ENCODE results near the gene CCM2.
"Not testable (repeated sequence)": the region's sequence is repeated elsewhere in the genome, so short reads cannot be mapped to it uniquely, and the experiment has no call there.

The CCM2 gene

DNA sequence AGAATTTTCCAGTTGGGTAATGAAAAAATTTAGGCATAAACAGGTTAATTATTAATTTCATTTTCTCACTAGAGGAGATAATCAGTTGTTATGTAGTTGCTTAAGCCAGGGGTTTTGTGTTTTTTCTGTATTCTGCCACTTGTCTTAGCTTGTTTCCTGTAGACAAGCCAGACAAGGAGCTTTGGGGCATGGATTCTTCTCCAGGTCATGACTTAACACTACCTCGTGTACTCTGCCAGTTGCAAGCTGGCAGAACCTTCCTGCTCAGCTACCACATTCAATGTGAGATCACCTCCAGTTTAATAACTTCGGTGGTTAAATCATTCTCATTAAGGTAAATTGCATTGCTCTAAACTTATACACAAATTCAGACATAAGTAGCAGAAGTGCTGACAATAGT lies 1.8 kb downstream of the CCM2 start:
- DNase-seq = no peak

DNA sequence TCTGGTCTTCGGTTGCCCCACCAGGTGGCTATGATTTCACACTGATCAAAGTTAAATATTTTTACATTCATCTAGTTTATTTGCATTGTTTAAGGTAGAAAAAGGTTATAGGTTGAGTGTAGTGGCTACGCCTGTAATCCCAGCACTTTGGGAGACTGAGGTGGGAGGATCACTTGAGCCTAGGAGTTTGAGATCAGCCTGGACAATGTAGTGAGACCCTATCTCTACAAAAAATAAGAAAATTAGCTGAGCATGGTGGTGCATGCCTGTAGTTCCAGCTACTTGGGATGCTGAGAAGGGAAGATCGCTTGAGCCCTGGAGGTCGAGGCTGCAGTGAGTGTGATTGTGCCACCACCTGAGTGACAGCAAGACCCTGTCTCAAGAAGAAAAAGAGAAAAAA lies 3.8 kb downstream of the CCM2 start:
- DNase-seq = no peak

DNA sequence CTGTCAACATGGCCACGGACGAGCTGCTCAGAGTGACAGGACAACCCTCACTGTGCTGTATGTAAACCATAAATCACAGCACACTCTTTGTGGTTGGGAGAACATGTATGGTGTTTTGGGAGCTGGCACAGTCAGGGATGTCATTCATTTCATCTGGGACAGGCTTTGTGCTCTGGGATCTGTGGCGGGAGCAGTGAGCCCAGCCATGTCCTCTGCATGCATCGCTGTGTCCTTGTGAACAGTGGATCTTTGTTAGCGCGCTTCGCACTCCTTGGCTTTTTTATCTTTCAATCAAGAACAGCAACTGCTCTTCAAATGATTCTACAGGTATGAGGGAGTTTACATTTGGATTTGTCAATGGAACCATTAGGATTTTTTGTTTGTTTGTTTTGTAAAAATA lies 7.1 kb downstream of the CCM2 start:
- no peak for DNase-seq

DNA sequence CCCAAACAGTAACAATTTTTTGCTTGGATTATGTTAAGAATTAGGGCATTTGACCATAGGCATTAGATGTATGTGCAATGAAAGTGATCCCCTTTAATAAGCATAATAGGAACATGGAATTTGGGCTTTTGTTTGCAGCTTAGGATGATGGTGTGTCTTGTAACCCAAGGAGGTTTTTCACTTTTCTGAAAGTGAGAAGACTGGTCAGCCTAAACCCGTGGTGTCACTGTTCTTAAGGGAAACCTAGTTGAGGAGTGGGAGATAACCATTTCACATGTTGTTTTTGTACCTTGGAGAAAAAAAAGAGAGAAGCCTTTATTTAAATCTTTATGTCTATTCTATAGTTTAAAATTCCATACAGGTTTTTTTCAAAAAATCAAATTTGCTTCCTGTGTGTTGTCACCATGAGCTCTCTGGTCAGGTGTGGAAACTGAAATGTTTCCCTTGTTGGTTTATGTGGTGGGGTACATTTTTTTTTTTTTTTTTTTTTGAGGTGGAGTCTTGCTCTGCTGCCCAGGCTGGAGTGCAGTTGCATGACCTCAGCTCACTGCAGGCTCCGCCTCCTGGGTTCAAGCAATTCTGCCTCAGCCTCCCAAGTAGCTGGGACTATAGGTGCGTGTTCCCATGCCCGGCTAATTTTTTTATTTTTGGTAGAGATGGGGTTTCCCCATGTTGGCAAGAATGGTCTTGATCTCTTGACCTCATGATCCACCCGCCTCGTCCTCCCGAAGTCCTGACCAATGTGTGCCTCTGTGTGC lies 7.7 kb downstream of the CCM2 start:
- DNase-seq = no peak

DNA sequence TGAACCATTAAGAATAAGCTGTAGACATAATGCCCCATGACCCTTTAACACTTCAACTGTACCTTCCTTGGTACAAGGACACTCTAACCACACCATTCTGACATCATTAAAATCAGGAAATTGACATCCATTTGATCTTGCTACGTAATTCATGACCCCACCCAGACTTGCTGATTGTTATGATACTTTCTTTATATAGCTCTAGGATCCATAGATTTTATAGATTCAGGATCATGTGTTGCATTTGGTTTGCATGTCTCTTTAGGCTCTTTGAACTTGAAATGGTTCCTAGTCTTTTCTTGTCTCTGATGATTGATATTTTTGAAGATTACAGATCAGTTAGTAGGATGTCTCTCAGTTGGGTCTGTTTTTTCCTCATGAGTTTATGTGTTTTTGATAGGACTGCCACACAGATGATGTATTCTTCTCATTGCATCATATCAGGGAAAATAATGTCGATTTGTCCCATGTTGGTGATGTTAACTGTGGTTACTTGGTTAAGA lies 13.5 kb downstream of the CCM2 start:
- DNase-seq = no peak

DNA sequence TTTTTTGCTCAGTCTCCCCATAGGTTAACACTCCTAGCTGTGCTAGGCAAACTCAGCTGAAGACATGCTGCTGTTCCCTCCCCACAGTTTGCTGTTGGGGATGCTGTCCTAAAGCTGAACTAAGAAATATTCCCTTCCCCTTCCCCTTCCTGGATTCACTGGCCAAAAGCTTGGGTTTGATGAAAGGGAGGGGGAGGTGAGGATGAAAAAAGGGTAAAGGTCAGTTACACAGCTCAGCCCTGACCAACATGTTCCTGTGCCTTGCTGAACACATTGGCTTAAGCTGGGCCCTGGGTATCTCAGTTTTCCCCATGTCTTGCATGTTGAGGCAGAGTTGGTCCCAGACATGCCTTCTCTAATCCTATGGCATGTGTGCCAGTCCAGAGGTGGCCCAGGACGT lies 15.3 kb downstream of the CCM2 start:
- no peak for DNase-seq

DNA sequence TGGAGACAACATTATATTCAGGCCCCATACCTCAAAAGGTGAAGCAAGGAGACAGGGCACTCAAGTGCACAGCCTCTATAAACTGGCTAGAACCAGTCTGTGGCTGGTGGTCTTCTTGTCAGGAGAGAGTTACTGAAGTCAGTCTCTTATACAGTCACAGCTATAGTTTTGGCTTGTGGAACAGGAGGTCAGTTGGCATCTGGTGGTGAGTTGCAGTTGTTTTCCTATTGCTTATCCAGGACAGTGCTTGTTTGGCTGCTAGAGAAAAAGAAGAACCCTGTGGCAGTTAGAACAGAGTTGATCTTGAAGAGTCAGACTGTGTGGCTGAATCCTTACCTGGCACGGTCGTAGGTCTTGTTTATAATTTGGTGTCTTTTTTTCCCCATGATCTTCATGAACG lies 17.3 kb downstream of the CCM2 start:
- no peak for DNase-seq

DNA sequence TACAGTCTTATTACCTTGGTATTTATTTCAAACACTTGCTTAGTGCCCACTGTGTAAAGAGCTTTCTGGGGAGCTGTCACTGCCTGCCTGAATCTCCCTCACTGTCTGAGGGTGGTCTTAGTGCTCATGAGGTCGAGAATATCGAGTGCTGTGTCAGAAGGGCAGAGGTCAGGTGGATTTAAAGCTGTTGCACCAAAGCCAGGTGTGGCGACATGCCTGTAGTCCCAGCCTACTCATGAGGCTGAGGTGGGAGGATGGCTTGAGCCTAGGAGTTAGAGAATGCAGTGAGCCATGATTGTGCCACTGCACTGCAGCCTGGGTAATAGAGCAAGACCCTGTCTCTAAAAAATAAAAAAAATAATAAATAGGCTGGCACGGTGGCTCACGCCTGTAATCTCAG lies 20.9 kb downstream of the CCM2 start:
- no peak for DNase-seq

DNA sequence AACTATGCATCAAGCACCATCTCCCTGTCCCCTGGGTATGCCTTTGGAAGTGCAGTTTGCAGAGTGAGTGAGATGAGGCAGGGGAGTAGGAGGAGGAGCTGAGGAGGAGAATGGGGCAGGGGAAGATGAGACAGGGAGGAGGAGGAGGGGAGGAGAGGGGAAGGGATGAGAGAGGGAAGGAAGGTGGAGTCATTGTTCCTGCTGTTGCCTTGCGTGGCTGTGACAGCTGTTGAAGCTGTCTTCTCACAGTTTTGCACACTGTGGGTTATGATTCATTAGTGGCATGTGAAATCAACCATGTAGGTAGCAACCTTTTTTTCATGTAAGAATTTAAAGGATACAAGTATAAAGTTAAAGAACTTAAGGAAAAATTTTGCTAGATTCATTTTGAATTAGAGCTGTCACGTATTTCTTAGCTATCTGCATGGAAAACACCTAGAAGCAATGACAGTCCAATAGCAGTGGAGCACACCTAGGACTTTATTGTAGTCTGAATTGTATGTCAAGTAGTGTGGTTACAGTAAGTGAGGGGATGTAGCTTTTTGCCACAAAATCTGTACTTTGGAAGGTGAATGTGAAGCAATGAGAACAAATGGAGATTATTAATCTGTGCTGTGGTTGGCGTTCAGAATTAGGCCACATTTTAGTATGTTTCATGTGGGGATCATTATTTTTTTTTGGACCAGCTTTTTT lies 21.7 kb downstream of the CCM2 start:
- DNase-seq = peak; percentile 36

DNA sequence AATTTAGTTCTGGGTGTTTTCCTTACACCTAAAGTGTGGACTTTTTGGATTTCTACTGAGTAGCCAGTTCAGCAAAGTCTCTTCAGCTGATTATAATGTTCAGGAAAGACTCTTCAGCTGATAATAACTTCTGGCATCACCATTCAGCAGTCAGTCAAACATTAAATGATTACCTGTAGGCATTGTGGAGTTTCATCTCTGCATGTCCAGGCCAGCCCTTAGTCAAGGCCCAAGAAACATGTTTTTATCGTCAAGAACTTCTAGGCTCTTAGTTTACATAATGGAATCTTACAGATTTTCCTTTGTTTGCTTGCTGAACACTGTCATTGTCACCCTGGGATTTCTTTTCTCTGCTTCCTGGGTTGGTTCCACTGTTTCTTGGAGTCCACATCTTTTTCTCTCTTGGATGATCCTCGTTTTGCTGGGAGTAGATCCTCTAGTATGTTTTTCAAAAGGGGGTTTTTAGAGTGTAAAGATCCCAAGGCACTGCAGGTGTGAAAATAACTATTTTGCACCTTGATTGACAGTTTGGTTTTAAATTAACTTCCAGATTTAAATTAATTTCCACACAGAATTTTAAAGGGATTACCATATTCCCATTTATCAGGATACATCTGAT lies 24.2 kb downstream of the CCM2 start:
- DNase-seq = no peak

DNA sequence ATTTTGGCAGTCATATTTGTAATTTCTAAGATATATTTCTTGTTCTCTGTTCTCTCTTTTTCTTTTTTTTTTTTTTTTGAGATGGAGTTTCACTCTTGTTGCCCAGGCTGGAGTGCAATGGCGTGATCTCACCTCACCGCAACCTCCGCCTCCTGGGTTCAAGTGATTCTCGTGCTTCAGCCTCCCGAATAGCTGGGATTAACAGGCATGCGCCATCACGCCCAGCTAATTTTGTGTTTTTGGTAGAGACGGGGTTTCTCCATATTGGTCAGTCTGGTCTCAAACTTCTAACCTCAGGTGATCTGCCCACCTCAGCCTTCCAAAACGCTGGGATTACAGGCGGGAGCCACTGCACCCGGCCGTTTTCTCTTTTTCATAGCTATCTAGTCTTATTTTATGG lies 25.5 kb downstream of the CCM2 start:
- not testable (repeated sequence) for DNase-seq

DNA sequence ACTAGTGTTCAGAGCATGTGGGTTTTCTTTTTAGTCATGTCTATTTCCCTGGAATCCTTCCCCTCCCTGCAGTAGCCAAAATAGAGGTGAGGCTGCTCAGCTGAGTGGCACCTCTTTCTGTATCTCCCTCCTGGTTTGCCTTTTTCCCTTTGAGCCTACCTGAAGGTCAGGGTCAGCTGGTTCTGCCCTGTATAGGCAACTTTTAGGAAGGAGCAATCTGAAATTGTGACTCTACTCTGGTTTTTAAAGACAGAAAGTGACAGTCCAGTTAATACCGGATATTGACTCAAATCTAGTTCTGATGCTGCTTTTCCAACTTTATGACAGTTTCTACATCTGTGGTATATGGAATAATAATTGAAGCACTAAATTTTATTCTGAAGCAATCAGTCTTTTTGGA lies 26.0 kb downstream of the CCM2 start:
- DNase-seq = no peak

DNA sequence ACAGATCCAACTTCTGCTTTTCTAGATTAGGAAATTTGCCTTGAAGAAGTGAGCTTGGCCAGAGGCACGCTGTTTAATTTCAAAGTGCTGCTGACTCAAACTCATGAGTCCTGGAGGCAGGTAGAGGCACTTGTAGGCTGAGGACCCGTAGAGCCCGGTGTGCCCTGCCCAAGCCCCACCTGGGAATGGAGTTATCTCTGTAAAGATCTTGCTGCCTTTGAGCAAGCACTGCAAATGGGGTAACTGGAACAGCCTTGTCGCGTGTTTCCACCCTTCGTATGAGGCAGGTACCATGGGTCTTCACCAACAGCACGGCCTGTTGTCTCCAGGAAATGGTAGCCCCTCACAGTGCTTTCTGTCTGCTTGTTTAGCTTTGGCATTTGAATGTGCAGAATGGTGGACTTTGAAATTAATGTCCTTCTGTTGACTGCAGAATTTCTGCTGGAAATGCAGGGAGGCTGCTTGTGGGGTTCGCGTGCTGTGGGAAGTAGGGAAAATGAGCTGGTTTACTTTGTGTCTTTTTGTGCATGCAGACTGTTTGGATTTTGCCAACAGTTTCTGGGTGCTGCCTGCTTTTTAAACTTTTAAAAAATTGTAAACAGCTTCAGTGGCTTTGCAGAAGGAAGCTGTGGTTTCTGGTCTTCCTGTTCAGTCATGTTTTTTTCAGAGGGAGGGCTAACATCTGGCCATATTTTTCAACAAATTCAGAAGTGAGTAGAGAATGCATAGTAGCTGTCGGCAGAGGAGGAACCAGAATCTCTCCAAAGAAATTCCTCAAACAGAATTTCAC lies 27.2 kb downstream of the CCM2 start:
- peak; percentile 18 for DNase-seq

DNA sequence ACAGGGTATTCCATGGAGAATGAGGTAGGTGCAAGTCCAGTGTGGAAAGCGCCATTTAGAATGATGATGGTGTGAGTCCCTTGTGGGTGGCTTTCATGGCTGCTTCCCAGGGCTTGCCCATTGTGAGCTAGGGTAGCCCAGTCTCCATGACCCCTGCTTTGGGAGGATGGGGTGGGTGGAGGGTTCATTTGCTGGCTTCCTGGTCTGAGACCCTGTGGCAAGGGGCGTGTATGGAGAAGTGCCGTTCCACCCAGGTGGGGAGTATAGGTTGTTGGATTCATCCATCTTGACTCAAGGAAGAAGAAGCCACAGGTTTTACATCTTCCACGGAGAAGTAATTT lies 27.7 kb downstream of the CCM2 start:
- no peak for DNase-seq

DNA sequence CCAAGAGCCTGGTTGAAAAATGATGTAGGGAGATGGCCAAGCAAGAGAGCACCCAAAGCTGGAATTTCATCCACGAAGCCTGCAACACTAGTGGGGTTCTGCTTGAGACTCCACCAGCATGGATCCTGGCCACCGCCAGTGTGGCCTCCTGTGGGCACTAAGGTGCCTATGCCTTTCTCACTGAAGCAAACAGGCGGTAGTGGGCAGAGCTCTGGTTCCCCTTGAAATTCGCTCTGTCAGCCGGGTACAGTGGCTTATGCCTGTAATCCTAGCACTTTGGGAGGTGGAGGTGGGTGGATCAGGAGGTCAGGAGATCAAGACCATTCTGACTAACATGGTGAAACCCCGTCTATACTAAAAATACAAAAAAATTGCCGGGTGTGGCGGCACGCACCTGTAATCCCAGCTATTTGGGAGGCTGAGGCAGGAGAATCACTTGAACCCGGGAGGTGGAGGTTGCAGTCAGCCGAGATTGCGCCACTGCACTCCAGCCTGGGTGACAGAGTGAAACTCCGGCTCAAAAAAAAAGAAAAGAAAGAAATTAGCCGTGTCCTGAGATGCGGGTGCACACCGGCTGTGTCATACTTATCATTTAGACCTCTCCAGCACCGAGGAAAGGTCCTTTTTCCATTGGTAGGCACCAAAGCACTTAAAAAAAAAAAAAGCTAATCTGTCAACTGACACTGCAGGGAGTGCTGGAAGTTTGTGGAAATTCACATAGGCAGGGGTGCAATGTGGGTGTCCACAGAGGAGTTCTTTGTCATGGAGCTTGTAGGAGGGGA lies 28.3 kb downstream of the CCM2 start:
- no peak for DNase-seq

DNA sequence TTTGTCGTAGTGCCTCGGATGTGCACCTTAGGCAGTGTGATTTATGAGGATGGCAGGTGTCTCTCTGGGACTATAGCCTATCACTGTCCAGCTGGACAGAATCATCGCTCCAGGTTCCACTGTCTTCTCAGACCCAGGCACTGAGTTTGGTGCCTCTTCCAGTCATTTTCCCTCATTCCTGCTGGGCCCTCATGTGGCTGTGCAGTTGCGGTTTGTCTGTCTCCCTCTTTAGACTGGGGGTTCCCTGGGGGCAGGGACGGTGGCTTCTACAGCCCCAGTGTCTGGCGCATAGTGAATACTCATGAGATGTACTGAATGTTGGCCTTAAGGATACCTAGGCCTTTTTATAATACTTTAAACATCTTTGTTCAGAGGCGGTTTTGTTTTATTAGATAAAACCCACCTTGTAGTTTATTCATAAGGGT lies 28.9 kb downstream of the CCM2 start:
- DNase-seq = no peak

DNA sequence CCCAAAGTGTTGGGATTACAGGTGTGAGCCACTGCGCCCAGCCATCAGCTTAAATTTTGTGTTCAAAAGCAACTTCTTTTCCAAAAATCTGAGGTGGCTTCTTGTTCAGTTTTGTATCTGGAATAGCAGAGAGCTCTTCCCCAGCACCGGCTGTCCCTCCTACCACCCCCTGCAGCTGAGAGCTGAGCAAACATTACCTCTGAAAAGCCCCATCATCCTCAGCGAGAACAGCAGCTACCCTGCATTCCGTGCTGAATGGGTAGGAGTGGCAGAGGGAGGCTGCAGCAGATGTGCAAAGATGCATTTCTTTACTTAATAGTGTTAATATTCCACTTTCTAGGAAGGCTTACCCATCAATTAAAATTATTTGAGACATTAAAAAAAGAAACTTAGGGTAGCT lies 31.8 kb downstream of the CCM2 start:
- no peak for DNase-seq

DNA sequence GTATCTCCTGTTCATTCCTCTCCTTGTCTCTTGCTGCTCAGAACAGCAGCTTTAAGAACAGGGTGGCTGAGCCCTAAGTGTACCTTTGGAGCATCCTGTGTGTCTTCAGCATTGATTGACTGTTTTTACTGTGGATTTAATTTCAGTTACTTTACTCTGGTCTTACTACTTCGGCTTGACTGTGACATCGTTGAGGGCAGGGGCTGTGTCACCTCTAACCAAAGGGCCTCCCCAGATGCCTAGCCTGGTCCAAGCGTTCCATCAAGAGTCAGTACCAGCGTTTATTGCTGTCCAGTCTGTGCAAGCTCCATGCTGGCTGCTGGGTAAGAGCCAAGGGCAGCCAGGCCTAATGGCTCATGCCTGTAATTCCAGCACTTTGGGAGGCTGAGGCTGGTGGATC lies 32.4 kb downstream of the CCM2 start:
- no peak for DNase-seq

DNA sequence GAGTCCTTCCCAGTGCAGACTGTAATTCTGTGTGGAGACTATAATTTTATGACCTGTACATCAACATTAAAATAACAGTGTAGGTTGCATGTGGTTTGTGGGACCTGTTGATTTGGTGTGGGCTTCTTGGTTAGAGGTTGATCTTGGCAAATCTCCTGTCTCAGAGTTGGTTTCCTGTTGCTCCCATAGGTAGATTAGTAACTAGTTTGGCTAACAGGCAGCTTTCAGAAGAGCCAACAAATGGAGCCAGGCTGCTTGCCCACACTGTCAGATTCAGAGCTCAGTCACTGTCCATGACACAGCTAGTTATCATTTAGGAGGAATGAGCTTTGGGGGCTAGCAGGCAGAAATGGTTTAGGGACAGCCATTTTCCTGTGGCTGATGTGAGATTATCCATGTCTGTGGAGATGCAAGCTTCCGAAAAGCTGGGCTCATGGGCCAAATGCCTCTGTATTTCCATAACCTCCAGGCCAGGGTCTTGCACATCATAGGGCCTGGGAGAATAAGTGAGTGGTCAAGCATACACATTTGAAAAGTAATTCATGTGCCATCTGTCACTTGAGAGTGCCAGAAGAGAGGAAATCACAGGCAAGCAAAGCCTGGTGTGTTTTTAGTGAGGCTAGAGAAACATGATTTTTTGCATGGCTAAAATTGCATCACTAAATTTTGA lies 33.4 kb downstream of the CCM2 start:
- peak; percentile 13 for DNase-seq

DNA sequence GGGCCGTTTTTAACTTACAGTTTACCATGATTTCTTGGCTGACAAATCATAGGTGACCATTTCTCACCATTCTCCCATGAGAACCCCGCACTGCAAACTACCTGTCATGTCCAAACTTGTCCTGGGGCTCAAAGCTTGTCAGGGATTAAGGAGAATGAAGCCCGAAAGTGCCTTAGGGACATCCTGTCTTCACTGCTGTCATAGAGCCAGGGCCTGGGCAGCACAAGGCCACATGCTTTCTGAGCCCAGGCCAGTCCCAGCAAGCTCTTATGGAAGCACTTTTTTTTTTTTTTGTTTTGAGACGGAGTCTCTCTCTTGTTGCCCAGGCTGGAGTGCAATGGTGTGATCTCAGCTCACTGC lies 33.9 kb downstream of the CCM2 start:
- no peak for DNase-seq

DNA sequence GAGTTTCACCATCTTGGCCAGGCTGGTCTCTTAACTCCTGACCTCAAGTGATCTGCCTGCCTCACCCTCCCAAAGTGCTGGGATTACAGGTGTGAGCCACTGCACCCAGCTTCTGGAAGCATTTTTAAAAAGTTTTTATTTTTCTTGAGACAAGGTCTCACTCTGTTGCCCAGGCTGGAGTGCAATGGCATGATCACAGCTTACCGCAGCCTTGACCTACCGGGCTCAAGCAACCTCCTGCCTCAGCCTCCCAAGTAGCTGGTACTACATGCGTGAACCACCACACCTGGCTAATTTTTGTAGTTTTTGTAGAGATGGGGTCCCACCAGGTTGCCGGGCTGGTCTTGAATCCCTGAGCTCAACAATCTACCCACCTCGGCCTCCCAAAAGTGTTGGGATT lies 34.7 kb downstream of the CCM2 start:
- DNase-seq = not testable (repeated sequence)

DNA sequence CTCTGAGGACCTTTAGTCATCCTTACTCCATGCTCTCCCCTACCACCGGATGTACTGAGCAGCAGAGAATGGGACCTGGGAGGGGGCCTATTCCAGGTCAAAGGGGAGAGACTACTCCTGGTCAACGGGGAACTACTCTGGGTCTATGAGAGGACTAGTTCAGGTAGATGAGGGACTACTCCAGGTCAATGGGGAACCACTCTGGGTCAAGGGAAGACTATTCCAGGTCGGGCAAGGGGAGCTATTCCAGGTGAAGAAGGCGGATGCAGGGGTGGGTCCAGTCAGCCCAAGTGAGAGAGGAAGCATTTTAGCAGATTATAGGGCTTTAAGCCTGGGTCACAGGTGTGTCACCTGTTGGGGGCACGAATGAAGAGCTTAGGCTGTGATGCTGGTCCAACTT lies 35.4 kb downstream of the CCM2 start:
- no peak for DNase-seq
